ENCODE results near the gene ACTN3. TPM values are rescaled to one million over a fixed set of nuclear protein-coding genes. Genes with fewer than 3 reads are reported as not detected.
A peak's percentile ranks its signal among the peaks of the same experiment; 100 is the strongest.
"Not testable (repeated sequence)": the region's sequence is repeated elsewhere in the genome, so short reads cannot be mapped to it uniquely, and the experiment has no call there.

The ACTN3 gene
- total RNA-seq, 1 experiment from 2014 or later = 18.5 TPM

DNA sequence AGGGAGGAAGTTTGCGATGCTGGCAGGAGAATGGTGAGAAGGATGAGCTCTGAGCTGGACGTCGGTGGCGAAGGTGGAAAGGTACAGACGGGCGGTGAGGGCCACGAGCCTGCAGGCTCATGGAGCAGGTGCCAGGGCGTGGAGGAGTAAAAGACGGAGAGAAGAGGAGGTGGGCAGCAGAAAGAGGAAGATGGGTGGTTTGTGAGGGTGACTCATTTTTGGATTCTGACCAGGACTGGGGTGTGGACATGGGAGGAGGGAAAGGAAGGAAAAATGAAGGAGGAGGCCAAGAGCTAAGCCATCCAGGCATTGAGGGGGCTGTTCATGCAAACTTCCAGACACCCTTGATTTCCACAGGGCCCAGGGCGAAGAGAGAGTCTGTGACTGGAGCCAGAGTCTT is 4.3 kb upstream of the ACTN3 start (continued):
- TF ChIP-seq CBFB (CRISPR knock-in tag; IDR thresholded peaks at IDR 0.05; ENCODE audit: low read depth) = no peak
- no peak for TF ChIP-seq GABPB1 (CRISPR knock-in tag; IDR thresholded peaks at IDR 0.05)
- TF ChIP-seq, protein P1, sequence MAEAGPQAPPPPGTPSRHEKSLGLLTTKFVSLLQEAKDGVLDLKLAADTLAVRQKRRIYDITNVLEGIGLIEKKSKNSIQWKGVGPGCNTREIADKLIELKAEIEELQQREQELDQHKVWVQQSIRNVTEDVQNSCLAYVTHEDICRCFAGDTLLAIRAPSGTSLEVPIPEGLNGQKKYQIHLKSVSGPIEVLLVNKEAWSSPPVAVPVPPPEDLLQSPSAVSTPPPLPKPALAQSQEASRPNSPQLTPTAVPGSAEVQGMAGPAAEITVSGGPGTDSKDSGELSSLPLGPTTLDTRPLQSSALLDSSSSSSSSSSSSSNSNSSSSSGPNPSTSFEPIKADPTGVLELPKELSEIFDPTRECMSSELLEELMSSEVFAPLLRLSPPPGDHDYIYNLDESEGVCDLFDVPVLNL (CRISPR knock-in tag; IDR thresholded peaks at IDR 0.05; ENCODE audit: borderline replicate concordance, low read depth) = no peak
- TF ChIP-seq NR1H2 (CRISPR knock-in tag; IDR thresholded peaks at IDR 0.05) = no peak
- no peak for TF ChIP-seq NR3C1 (CRISPR knock-in tag; conservative IDR thresholded peaks at IDR 0.05; ENCODE audit: low read depth)

GRCh38 chr11:66543263-66544107 is 3.2 kb upstream of the ACTN3 start:
- Mint-ChIP-seq H3K36me3 (no peaks in the 10 kb centered on the region; the same call in 1 of the 2 replicates), H3K4me1 (peaks cover 36% of the 10 kb centered on the region), H3K9me3 (no peaks in the 10 kb centered on the region), H3K4me3 (no peak overlapping the region), H3K27me3 (ENCODE audit: low read depth) (no peaks in the 10 kb centered on the region), H3K27ac (0 out of 2 replicates have a peak overlapping the region, but pooled peaks have one; percentile 38)
- CTCF ChIA-PET = interaction anchor here (0.6 to 2.5 kb wide), 2 partner anchors 34 to 135 kb away, joined by 3 to 7 read pairs; no protein-coding TSS in a partner anchor
- DNase-seq (ENCODE audit: low spot score) (peak; percentile 49), ATAC-seq (peak; percentile 2)
- POLR2A ChIA-PET = no interaction called here
- TF ChIP-seq ATF2 (CRISPR knock-in tag; IDR thresholded peaks at IDR 0.05; ENCODE audit: borderline replicate concordance, low read depth) (no peak), HMGA2 (CRISPR knock-in tag; IDR thresholded peaks at IDR 0.05) (no peak), GRHL2 (CRISPR knock-in tag; IDR thresholded peaks at IDR 0.05; ENCODE audit: insufficient replicate concordance, severe bottlenecking) (no peak), KAT7 (CRISPR knock-in tag; IDR thresholded peaks at IDR 0.05; ENCODE audit: borderline replicate concordance) (no peak), TEAD1 (CRISPR knock-in tag; IDR thresholded peaks at IDR 0.05) (no peak), SMAD4 (CRISPR knock-in tag; IDR thresholded peaks at IDR 0.05) (no peak), NR1H2 (CRISPR knock-in tag; IDR thresholded peaks at IDR 0.05) (no peak), ZMAT4 (CRISPR knock-in tag; IDR thresholded peaks at IDR 0.05) (no peak), NFYB (CRISPR knock-in tag; conservative IDR thresholded peaks at IDR 0.05; ENCODE audit: low read depth) (no peak), ATF6 (CRISPR knock-in tag; IDR thresholded peaks at IDR 0.05) (no peak), CREB1 (CRISPR knock-in tag; IDR thresholded peaks at IDR 0.05) (no peak), NFE2L1 (CRISPR knock-in tag; IDR thresholded peaks at IDR 0.05) (no peak), AFF4 (CRISPR knock-in tag; IDR thresholded peaks at IDR 0.05; ENCODE audit: borderline replicate concordance) (no peak)
- TF ChIP-seq, protein P2, sequence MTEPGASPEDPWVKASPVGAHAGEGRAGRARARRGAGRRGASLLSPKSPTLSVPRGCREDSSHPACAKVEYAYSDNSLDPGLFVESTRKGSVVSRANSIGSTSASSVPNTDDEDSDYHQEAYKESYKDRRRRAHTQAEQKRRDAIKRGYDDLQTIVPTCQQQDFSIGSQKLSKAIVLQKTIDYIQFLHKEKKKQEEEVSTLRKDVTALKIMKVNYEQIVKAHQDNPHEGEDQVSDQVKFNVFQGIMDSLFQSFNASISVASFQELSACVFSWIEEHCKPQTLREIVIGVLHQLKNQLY (CRISPR knock-in tag; IDR thresholded peaks at IDR 0.05) = no peak
- TF ChIP-seq, protein P3, sequence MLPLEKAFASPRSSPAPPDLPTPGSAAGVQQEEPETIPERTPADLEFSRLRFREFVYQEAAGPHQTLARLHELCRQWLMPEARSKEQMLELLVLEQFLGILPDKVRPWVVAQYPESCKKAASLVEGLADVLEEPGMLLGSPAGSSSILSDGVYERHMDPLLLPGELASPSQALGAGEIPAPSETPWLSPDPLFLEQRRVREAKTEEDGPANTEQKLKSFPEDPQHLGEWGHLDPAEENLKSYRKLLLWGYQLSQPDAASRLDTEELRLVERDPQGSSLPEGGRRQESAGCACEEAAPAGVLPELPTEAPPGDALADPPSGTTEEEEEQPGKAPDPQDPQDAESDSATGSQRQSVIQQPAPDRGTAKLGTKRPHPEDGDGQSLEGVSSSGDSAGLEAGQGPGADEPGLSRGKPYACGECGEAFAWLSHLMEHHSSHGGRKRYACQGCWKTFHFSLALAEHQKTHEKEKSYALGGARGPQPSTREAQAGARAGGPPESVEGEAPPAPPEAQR (CRISPR knock-in tag; IDR thresholded peaks at IDR 0.05) = no peak

GRCh38 chr11:66544952-66545351 is 1.8 kb upstream of the ACTN3 start:
- H3K36me3 Mint-ChIP-seq; H3K9me3 Mint-ChIP-seq; H3K27me3 Mint-ChIP-seq (ENCODE audit: low read depth); DNase-seq (ENCODE audit: low spot score); ATAC-seq; H3K27ac Mint-ChIP-seq: not testable (repeated sequence)
- Mint-ChIP-seq H3K4me1 (peaks cover 38% of the 10 kb centered on the region), H3K4me3 (peak overlapping the region; percentile 85)
- ChIA-PET CTCF (interaction anchor here (1.3 to 2.9 kb wide), 5 partner anchors 35 to 232 kb away, joined by 3 to 34 read pairs (median 6); partner anchors contain the start of genes CCDC87 and CCS), POLR2A (interaction anchor here (0.5 to 2.0 kb wide), 3 partner anchors 48 to 109 kb away, joined by 3 to 6 read pairs (median 5); partner anchors contain the start of genes CCDC87 and CCS)
